ENCODE results near the gene FGR. TPM values are rescaled to one million over a fixed set of nuclear protein-coding genes. Genes with fewer than 3 reads are reported as not detected.

FGR gene
- total and polyA plus RNA-seq, 2 of the 13 experiments (the other 11 are each of a cell fraction or from before 2014, with no cell fraction given), result not detected

DNA sequence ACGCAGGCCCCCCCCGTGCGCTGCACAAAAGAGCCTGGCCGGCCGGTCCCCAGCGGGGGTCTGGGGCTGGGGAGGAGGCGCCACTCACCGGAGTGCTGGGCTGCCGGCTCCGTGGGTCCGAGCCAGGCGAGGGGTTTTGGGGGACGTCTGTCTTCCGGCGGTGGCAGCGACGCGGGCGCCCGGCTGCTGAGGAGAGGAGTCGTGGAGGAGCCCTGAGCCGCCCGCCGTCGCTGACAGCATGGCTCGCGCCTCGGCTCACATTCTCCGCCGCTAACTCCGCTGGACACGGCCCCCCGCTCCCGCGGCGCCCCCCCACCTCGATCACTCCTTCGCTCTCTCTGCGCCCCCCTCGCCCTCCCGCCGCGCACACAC is 31.7 kb downstream of the FGR start (continued):
- TF ChIP-seq, protein P1, sequence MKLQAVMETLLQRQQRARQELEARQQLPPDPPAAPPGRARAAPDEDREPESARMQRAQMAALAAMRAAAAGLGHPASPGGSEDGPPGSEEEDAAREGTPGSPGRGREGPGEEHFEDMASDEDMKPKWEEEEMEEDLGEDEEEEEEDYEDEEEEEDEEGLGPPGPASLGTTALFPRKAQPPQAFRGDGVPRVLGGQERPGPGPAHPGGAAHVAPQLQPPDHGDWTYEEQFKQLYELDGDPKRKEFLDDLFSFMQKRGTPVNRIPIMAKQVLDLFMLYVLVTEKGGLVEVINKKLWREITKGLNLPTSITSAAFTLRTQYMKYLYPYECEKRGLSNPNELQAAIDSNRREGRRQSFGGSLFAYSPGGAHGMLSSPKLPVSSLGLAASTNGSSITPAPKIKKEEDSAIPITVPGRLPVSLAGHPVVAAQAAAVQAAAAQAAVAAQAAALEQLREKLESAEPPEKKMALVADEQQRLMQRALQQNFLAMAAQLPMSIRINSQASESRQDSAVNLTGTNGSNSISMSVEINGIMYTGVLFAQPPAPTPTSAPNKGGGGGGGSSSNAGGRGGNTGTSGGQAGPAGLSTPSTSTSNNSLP (IDR thresholded peaks at IDR 0.05; ENCODE audit: low read depth, low read length), result no peak
- no peak for TF ChIP-seq POLR2AphosphoS5 (IDR thresholded peaks at IDR 0.05; ENCODE audit: low read depth, low read length)
- TF ChIP-seq BCL6 (CRISPR knock-in tag; IDR thresholded peaks at IDR 0.05), result no peak
- no peak for TF ChIP-seq REPIN1 (CRISPR knock-in tag; IDR thresholded peaks at IDR 0.05; ENCODE audit: borderline replicate concordance, low read depth)
- TF ChIP-seq, protein P2, sequence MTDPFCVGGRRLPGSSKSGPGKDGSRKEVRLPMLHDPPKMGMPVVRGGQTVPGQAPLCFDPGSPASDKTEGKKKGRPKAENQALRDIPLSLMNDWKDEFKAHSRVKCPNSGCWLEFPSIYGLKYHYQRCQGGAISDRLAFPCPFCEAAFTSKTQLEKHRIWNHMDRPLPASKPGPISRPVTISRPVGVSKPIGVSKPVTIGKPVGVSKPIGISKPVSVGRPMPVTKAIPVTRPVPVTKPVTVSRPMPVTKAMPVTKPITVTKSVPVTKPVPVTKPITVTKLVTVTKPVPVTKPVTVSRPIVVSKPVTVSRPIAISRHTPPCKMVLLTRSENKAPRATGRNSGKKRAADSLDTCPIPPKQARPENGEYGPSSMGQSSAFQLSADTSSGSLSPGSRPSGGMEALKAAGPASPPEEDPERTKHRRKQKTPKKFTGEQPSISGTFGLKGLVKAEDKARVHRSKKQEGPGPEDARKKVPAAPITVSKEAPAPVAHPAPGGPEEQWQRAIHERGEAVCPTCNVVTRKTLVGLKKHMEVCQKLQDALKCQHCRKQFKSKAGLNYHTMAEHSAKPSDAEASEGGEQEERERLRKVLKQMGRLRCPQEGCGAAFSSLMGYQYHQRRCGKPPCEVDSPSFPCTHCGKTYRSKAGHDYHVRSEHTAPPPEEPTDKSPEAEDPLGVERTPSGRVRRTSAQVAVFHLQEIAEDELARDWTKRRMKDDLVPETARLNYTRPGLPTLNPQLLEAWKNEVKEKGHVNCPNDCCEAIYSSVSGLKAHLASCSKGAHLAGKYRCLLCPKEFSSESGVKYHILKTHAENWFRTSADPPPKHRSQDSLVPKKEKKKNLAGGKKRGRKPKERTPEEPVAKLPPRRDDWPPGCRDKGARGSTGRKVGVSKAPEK (CRISPR knock-in tag; IDR thresholded peaks at IDR 0.05; ENCODE audit: borderline replicate concordance), result no peak
- TF ChIP-seq KAT2B (IDR thresholded peaks at IDR 0.05; ENCODE audit: borderline replicate concordance, low read depth, low read length), result no peak
- TF ChIP-seq SNAPC2 (CRISPR knock-in tag; IDR thresholded peaks at IDR 0.05), result no peak
- TF ChIP-seq, protein P3, sequence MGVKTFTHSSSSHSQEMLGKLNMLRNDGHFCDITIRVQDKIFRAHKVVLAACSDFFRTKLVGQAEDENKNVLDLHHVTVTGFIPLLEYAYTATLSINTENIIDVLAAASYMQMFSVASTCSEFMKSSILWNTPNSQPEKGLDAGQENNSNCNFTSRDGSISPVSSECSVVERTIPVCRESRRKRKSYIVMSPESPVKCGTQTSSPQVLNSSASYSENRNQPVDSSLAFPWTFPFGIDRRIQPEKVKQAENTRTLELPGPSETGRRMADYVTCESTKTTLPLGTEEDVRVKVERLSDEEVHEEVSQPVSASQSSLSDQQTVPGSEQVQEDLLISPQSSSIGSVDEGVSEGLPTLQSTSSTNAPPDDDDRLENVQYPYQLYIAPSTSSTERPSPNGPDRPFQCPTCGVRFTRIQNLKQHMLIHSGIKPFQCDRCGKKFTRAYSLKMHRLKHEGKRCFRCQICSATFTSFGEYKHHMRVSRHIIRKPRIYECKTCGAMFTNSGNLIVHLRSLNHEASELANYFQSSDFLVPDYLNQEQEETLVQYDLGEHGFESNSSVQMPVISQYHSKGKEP (CRISPR knock-in tag; IDR thresholded peaks at IDR 0.05), result no peak
- TF ChIP-seq, protein P4, sequence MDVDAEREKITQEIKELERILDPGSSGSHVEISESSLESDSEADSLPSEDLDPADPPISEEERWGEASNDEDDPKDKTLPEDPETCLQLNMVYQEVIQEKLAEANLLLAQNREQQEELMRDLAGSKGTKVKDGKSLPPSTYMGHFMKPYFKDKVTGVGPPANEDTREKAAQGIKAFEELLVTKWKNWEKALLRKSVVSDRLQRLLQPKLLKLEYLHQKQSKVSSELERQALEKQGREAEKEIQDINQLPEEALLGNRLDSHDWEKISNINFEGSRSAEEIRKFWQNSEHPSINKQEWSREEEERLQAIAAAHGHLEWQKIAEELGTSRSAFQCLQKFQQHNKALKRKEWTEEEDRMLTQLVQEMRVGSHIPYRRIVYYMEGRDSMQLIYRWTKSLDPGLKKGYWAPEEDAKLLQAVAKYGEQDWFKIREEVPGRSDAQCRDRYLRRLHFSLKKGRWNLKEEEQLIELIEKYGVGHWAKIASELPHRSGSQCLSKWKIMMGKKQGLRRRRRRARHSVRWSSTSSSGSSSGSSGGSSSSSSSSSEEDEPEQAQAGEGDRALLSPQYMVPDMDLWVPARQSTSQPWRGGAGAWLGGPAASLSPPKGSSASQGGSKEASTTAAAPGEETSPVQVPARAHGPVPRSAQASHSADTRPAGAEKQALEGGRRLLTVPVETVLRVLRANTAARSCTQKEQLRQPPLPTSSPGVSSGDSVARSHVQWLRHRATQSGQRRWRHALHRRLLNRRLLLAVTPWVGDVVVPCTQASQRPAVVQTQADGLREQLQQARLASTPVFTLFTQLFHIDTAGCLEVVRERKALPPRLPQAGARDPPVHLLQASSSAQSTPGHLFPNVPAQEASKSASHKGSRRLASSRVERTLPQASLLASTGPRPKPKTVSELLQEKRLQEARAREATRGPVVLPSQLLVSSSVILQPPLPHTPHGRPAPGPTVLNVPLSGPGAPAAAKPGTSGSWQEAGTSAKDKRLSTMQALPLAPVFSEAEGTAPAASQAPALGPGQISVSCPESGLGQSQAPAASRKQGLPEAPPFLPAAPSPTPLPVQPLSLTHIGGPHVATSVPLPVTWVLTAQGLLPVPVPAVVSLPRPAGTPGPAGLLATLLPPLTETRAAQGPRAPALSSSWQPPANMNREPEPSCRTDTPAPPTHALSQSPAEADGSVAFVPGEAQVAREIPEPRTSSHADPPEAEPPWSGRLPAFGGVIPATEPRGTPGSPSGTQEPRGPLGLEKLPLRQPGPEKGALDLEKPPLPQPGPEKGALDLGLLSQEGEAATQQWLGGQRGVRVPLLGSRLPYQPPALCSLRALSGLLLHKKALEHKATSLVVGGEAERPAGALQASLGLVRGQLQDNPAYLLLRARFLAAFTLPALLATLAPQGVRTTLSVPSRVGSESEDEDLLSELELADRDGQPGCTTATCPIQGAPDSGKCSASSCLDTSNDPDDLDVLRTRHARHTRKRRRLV (CRISPR knock-in tag; IDR thresholded peaks at IDR 0.05), result no peak
- TF ChIP-seq, protein P5, sequence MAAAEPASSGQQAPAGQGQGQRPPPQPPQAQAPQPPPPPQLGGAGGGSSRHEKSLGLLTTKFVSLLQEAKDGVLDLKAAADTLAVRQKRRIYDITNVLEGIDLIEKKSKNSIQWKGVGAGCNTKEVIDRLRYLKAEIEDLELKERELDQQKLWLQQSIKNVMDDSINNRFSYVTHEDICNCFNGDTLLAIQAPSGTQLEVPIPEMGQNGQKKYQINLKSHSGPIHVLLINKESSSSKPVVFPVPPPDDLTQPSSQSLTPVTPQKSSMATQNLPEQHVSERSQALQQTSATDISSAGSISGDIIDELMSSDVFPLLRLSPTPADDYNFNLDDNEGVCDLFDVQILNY (CRISPR knock-in tag; conservative IDR thresholded peaks at IDR 0.05), result no peak
- no peak for TF ChIP-seq SPEN (CRISPR knock-in tag; IDR thresholded peaks at IDR 0.05; ENCODE audit: low read depth)
- TF ChIP-seq HDAC6 (IDR thresholded peaks at IDR 0.05; ENCODE audit: low read depth, low read length), result no peak
- no peak for TF ChIP-seq DMAP1 (CRISPR knock-in tag; IDR thresholded peaks at IDR 0.05)
- TF ChIP-seq, protein P6, sequence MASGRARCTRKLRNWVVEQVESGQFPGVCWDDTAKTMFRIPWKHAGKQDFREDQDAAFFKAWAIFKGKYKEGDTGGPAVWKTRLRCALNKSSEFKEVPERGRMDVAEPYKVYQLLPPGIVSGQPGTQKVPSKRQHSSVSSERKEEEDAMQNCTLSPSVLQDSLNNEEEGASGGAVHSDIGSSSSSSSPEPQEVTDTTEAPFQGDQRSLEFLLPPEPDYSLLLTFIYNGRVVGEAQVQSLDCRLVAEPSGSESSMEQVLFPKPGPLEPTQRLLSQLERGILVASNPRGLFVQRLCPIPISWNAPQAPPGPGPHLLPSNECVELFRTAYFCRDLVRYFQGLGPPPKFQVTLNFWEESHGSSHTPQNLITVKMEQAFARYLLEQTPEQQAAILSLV (CRISPR knock-in tag; IDR thresholded peaks at IDR 0.05; ENCODE audit: borderline replicate concordance), result no peak
- TF ChIP-seq AGO2 (optimal IDR thresholded peaks at IDR 0.05; ENCODE audit: low read depth, low read length), result peak; percentile 23
- TF ChIP-seq TAF1 (CRISPR knock-in tag; IDR thresholded peaks at IDR 0.05), result no peak
- TF ChIP-seq HDAC1 (CRISPR knock-in tag; IDR thresholded peaks at IDR 0.05), result peak; percentile 26; the same call in 1 of the 2 replicates
- TF ChIP-seq KLF6 (CRISPR knock-in tag; IDR thresholded peaks at IDR 0.05), result no peak
